Activated naive CD8-positive, alpha-beta T cell treated with anti-CD3 and anti-CD28 coated beads, Interleukin-2, amount 50 U/mL, for 24 hours (primary cell): ENCODE data around the gene SLC6A5.

Experiments
- ATAC-seq: fragments of 150-1000 bp; cut with Tn5 transposase; one replicate; pipeline ENCODE4 v1.10.0; 2021
- DNase-seq: peaks from one replicate; pipeline ENCODE4 v3.0.0; 2021
- H3K27ac Mint-ChIP-seq: one replicate; pipeline ENCODE4 v1.8.0; 2021; ENCODE audit warnings: mild to moderate bottlenecking, mixed read lengths
- H3K27me3 Mint-ChIP-seq: one replicate; pipeline ENCODE4 v1.8.0; 2021; ENCODE audit warnings: mixed read lengths
- H3K36me3 Mint-ChIP-seq: one replicate; pipeline ENCODE4 v1.8.0; 2021; ENCODE audit warnings: low read depth, mixed read lengths
- H3K4me1 Mint-ChIP-seq: one replicate; pipeline ENCODE4 v1.8.0; 2021; ENCODE audit warnings: mixed read lengths
- H3K4me3 Mint-ChIP-seq: one replicate; pipeline ENCODE4 v1.8.0; 2021; ENCODE audit warnings: mild to moderate bottlenecking, moderate library complexity, mixed read lengths
- H3K9me3 Mint-ChIP-seq: one replicate; pipeline ENCODE4 v1.8.0; 2021; ENCODE audit warnings: mixed read lengths

The SLC6A5 gene

DNA sequence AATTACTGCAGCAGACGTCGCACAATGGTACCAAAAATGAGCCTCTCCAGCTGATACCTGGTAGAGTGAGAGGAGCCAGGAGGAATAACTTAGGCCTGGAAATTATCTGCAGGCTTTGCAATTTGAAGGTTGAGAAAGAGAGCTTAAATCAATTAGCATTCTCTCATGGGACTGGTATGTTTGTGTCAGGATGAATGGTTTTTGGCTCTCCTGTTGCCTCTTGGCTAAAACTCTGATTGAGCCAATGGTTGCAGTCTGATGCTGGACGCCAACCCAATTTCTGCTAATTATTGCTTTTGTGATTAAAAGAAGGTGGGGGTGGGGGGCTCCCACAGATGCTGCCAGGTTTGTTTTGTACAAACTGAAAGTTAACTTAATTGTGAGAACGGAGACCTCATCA is 57.5 kb downstream of the SLC6A5 start:
- Mint-ChIP-seq H3K27me3 (peaks cover 10% of the 10 kb centered on the region), H3K4me1 (no peaks in the 10 kb centered on the region), H3K4me3 (no peak overlapping the region), H3K27ac (no peak overlapping the region), H3K9me3 (no peaks in the 10 kb centered on the region), H3K36me3 (no peaks in the 10 kb centered on the region)
- DNase-seq (no peak), ATAC-seq (no peak)

DNA sequence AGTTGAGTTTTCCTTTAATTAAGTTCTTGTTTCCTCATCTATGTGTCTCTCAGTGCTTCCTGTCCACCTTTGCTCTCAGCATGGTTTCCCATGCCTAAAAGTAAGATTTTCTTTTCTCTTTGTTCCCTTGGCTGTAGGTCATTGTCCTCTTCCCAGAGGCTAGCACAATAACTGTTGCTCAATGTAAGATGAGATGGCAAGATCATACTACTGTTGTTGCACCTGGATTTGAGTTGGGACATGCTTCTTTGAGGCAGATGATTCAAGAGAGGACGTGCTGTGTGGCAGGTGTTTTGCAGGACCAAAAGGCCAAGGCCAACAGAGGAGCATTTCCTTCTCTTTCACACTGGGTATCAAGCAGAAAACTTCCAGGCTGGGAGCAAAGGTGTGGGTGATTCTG is 58.7 kb downstream of the SLC6A5 start:
- no peaks in the 10 kb centered on the region for H3K36me3 Mint-ChIP-seq
- no peak overlapping the region for H3K27ac Mint-ChIP-seq
- peaks cover 10% of the 10 kb centered on the region for H3K27me3 Mint-ChIP-seq
- no peak overlapping the region for H3K4me3 Mint-ChIP-seq
- no peak for DNase-seq
- no peak for ATAC-seq
- H3K4me1 Mint-ChIP-seq: no peaks in the 10 kb centered on the region
- H3K9me3 Mint-ChIP-seq: no peaks in the 10 kb centered on the region

DNA sequence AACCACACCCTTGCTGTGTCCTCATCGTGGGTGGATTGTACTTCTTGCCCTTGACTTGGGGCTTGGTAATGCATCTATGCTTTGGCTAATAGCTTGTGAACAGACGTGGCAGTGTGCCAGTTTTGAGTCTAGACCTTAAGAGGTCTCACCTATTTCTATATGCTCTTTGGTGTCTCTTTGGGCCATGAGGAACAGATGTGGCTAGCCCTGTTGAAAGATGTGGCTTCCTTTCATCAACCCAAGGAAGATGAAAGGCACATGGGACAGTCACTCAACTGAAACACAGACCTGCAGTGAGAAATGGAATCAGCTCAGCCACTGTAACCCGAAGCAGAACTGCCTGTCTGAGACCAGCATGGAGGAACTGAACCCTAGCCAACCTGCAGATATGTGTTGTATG is 62.0 kb downstream of the SLC6A5 start:
- Mint-ChIP-seq H3K4me1 (no peaks in the 10 kb centered on the region), H3K27me3 (peaks cover 12% of the 10 kb centered on the region), H3K9me3 (no peaks in the 10 kb centered on the region), H3K36me3 (no peaks in the 10 kb centered on the region), H3K27ac (no peak overlapping the region), H3K4me3 (no peak overlapping the region)
- no peak for ATAC-seq
- no peak for DNase-seq

DNA sequence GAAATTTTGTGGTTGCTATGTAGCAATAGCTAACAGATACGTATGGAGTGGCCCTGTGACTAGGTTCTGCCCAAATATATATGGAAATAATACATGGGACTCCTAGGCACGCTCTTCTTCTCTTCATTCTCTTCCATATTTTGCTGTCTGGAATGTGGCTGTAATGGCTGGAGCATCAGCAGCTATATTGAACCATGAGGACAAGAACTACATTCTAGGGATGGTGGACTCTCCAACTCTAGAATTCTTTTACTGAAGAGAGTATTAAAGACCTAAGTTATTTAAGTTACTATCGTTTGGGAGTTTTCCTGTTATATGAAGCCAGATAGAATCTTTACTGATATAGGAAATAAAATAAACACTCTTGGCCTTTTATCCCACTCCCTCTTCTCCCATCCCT is 62.4 kb downstream of the SLC6A5 start:
- no peaks in the 10 kb centered on the region for H3K36me3 Mint-ChIP-seq
- no peaks in the 10 kb centered on the region for H3K9me3 Mint-ChIP-seq
- H3K4me1 Mint-ChIP-seq: no peaks in the 10 kb centered on the region
- peaks cover 16% of the 10 kb centered on the region for H3K27me3 Mint-ChIP-seq
- DNase-seq: no peak
- H3K4me3 Mint-ChIP-seq: no peak overlapping the region
- no peak overlapping the region for H3K27ac Mint-ChIP-seq
- ATAC-seq: no peak

DNA sequence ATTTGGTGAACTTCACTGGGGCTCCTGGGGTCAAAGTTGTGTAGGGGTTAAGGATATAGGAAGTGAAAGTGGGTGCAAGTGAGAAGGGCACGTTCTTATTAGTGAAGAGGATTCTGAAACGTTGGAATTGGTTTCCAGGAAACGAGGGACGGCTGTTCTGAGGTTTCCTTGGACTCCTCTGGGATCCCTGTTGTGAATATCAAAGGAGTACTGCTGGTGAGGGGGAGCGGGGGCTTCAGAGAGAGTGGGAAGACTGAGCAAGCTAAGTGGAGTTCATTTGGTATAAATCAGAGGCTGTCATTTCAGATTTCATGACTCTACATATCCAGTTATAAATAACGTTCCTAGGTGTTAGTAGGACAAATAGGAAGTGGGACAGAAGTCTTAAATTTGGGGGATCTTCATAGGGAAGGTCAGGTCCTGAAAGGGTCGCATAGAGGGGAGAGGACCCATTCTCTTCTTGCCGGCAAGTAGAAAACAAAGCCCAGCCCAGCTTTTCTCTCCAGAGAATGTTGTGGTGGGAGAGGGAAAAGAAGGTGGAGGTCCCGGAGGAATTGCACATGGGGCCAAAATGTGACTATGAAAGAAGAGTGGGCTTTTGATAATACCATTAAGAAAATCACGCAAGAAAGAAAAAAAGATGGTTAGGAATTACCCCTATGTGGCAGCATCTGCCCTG is 68.9 kb downstream of the SLC6A5 start:
- Mint-ChIP-seq H3K27me3 (peaks cover 67% of the 10 kb centered on the region), H3K9me3 (no peaks in the 10 kb centered on the region), H3K27ac (no peak overlapping the region), H3K4me1 (no peaks in the 10 kb centered on the region), H3K36me3 (no peaks in the 10 kb centered on the region), H3K4me3 (no peak overlapping the region)
- no peak for DNase-seq
- no peak for ATAC-seq

DNA sequence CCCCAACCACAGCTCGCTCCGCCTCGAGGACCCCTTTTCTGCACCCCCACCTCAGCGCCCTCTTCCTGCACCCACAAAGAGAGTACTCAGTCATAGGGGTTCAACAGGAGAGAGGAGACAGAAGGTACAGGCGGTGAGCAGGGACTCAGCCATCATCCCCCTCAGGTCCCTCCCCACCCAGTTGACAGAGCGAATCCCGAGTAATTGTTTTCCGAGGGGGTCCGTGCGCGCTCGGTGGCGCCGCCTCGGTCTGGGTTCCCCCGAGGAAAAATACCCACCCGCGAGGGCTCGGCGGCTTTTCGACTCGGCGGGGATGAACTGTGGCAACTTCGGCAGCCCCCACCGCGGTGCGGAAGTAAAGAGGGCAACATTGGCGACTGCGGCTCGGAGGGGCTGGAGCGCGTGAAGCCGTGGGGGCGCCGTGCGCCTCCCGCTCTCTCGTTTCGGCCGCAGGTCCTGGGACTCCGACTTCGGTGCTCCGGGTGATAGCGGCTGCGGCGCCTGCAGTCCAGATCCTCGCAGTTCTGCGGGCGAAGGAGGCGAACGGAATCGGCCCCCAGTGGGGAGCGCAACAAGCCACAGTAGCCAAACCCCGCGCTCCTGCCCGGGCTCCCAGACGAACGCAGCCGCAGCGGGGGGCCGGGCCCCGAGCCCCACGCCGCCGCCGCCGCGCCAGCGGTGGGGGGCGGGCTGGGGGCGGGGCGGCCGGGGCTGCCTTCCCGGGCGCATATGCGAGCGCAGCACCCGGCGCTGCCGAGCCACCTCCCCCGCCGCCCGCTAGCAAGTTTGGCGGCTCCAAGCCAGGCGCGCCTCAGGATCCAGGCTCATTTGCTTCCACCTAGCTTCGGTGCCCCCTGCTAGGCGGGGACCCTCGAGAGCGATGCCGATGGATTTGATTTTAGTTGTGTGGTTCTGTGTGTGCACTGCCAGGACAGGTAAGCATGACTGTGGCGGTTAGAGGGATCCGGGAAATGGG is 69.7 kb downstream of the SLC6A5 start, which contains the start of gene NELL1:
Gene NELL1, plus strand, starts transcription at position 743 of the 976 bp plus-strand sequence.
- no peaks in the 10 kb centered on the region for H3K36me3 Mint-ChIP-seq
- peaks cover 67% of the 10 kb centered on the region for H3K27me3 Mint-ChIP-seq
- H3K4me1 Mint-ChIP-seq: no peaks in the 10 kb centered on the region
- no peak for DNase-seq
- ATAC-seq: no peak
- H3K27ac Mint-ChIP-seq: no peak within 1 kb of the TSS
- H3K4me3 Mint-ChIP-seq: no peak within 1 kb of the TSS
- H3K9me3 Mint-ChIP-seq: no peaks in the 10 kb centered on the region

DNA sequence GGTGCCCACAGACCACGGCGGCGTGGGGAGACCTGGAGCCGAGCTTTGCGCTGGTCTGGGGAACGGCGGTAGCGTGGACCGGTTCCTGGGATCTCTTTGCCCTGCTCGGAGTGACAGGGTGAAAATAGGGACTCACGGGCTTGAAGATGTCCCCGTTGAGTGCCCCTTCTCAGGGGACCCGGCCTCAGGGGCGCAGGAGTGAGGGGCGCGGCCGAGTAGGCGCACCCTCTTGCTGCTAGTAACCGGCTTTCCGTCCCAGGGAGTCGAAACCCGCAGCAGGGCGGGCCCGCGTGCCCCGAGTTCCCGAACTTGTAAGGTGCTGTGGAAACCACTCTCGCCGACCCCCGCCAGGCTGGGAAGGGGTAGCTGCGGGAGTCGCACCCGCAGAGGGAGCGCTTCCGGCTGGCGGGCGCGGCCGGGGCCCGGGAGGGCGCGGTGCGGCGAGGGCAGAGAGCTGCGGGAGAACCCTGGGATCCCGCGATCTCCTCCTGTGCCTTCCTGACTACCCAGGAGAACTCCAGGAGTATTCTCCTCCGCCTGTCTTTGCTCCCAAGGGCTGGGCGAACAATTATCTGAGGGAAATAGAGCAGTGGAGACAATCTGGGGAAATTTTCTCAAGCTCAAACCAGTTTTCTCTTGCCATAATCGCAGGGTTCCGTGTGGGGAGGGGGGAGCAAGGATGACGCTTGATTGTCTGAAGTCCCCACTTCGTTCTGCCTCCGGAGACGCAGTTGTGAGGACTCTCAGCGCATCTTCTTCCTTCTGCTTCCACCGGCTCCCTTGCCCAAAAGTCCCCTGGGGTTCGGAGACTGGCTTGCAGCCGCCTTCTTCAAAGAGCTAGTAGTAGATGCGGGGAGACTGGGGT is 70.6 kb downstream of the SLC6A5 start:
- no peak for DNase-seq
- Mint-ChIP-seq H3K27me3 (peaks cover 71% of the 10 kb centered on the region), H3K4me1 (no peaks in the 10 kb centered on the region), H3K9me3 (no peaks in the 10 kb centered on the region), H3K4me3 (no peak overlapping the region), H3K36me3 (no peaks in the 10 kb centered on the region), H3K27ac (no peak overlapping the region)
- no peak for ATAC-seq

DNA sequence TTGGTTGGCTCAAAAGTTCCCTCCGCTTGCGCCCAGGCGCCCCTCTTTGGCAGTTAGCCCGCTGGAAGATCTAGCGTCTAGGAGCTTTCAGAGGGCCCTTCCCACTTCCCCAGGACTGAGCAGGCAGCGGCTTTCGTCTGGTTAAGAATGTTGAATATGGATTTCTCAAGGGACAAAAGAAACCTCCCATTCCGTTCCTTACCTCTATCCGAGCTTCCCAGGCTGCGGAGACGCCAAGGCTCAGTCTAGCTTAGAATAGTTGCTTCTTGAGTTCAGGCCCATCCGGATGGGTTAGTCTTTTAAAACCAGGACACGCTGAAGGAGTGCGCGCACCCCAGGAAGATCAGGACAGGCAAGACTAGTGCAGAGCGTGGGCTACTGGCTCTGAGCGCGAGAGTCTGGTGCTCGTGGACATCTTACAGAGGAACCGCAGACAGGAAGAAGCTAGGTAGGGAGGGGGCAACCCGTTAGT is 71.6 kb downstream of the SLC6A5 start:
- no peak for ATAC-seq
- Mint-ChIP-seq H3K4me1 (no peaks in the 10 kb centered on the region), H3K9me3 (no peaks in the 10 kb centered on the region), H3K4me3 (no peak overlapping the region), H3K36me3 (no peaks in the 10 kb centered on the region), H3K27ac (no peak overlapping the region), H3K27me3 (peaks cover 68% of the 10 kb centered on the region)
- no peak for DNase-seq

DNA sequence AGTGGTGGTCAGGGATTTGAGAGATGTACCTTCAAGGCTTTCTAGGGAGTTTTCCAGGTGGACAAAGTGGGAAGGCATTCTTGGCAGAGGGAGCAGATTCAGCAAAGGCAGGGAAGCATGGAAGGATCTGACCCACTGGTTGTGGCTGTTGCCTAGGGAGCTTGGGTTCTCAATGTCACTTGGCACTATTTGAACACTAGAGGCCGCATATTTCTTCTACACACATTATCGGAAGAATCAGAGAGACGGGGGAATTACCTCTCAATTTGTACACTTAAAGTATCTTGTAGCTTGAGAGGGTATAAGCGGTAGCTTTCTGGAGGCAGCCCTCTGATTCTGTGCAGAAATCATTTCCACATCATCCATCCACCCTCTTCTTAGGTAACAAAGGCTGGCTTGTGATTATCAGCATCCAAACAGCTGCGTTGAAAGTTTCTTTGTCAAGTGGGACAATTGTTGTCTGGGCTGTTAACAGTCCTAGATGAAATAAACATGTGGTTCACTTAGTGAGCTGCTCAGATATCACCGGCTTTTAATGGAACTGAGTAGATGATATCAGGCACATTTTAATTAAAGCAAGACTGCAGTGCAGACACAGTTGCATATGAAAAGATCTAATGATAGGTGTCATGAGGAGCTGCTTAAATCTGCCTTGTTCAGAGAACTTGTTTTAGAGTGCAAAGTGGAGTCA is 72.6 kb downstream of the SLC6A5 start:
- H3K4me3 Mint-ChIP-seq: no peak overlapping the region
- peaks cover 59% of the 10 kb centered on the region for H3K27me3 Mint-ChIP-seq

DNA sequence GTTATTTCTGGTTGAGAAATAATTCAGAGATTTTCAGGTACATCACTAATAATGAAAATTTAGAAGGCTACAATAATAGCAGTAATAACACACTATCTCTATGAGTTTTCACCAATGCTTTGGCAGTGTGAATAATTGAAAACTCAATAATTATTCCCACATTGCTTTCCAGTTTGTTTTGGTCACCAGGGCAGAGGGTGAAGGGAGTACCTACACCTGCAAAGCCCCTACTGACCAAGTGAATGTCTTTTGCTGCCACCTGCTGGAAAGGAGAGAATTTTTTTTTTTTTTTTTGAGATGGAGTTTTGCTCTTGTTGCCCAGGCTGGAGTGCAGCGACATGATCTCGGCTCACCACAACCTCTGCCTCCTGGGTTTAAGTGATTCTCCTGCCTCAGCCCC is 73.2 kb downstream of the SLC6A5 start:
- Mint-ChIP-seq H3K36me3 (no peaks in the 10 kb centered on the region), H3K27ac (no peak overlapping the region)

More for the DNA sequence above, 72.6 kb downstream of the SLC6A5 start:
- Mint-ChIP-seq H3K9me3 (no peaks in the 10 kb centered on the region), H3K4me1 (no peaks in the 10 kb centered on the region), H3K27ac (no peak overlapping the region), H3K36me3 (no peaks in the 10 kb centered on the region)
- DNase-seq (no peak), ATAC-seq (no peak)

DNA sequence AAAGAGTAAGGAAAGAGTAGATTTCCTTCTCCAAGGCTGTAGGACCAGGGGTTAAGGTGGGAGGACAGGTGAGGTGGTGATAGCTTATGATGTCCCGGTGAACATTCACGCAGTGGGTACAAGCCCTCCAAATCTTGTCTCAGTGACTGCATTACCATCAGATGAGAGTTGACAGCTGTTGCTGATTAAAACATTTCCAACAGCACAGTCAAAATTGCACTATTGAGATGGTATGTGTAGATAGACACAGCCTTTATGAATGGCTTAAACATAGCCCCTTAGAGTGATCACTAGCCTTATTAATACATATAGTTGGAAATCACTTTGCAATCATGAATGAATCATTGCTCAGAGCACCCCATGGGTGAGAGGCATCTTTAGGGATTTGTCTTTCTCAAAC is 77.2 kb downstream of the SLC6A5 start:
- no peak for ATAC-seq
- H3K27me3 Mint-ChIP-seq: peaks cover 21% of the 10 kb centered on the region
- no peak for DNase-seq
- no peak overlapping the region for H3K4me3 Mint-ChIP-seq
- H3K27ac Mint-ChIP-seq: no peak overlapping the region
- no peaks in the 10 kb centered on the region for H3K9me3 Mint-ChIP-seq
- H3K36me3 Mint-ChIP-seq: no peaks in the 10 kb centered on the region
- no peaks in the 10 kb centered on the region for H3K4me1 Mint-ChIP-seq

More for the DNA sequence above, 73.2 kb downstream of the SLC6A5 start:
- H3K27me3 Mint-ChIP-seq: peaks cover 53% of the 10 kb centered on the region
- no peak overlapping the region for H3K4me3 Mint-ChIP-seq
- DNase-seq (no peak), ATAC-seq (no peak)
- H3K9me3 Mint-ChIP-seq: no peaks in the 10 kb centered on the region
- H3K4me1 Mint-ChIP-seq: no peaks in the 10 kb centered on the region

DNA sequence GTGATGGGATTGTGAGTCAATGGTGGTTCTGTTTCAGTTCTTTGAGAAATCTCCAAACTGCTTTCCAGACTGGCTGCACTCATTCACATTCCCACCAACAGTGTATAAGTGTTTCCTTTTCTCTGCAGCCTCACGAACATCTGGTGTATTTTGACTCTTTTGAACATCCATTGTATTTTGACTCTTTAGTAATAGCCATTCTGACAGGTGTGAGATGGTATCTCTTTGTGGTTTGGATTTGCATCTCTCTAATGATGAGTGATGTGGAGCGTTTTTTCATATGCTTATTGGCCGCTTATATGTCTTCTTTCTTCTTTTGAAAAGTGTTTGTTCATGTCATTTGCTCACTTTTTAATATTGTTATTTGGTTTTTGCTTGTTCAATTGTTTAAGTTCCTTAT is 89.4 kb downstream of the SLC6A5 start:
- no peaks in the 10 kb centered on the region for H3K9me3 Mint-ChIP-seq

DNA sequence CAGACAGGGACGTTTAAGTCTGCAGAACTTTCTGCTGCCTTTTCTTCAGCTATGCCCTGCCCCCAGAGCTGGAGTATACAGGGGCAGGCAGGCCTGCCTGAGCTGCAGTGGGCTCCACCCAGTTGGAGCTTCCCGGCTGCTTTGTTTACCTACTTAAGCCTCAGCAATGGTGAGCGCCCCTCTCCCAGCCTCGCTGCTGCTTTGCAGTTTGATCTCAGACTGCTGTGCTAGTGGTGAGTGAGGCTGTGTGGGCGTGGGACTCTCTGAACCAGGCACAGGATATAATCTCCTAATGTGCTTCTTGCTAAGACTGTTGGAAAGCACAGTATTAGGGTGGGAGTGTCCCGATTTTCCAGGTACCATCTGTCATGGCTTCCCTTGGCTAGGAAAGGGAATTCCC is 108.5 kb downstream of the SLC6A5 start:
- no peaks in the 10 kb centered on the region for H3K27me3 Mint-ChIP-seq
- H3K36me3 Mint-ChIP-seq: no peaks in the 10 kb centered on the region
- peaks cover 4% of the 10 kb centered on the region for H3K9me3 Mint-ChIP-seq
- no peaks in the 10 kb centered on the region for H3K4me1 Mint-ChIP-seq
- no peak overlapping the region for H3K27ac Mint-ChIP-seq
- H3K4me3 Mint-ChIP-seq: no peak overlapping the region
- no peak for ATAC-seq
- no peak for DNase-seq

More for the DNA sequence above, 89.4 kb downstream of the SLC6A5 start:
- no peak overlapping the region for H3K4me3 Mint-ChIP-seq
- H3K27ac Mint-ChIP-seq: no peak overlapping the region
- DNase-seq (no peak), ATAC-seq (no peak)
- peaks cover 2% of the 10 kb centered on the region for H3K27me3 Mint-ChIP-seq
- H3K36me3 Mint-ChIP-seq: no peaks in the 10 kb centered on the region
- no peaks in the 10 kb centered on the region for H3K4me1 Mint-ChIP-seq
